ENCODE data around the gene EPDR1. TPM values are rescaled to one million over a fixed set of nuclear protein-coding genes. Genes with fewer than 3 reads are reported as not detected.

The EPDR1 gene
- total RNA-seq: 19.8 and 32.2 TPM in 2 replicates

DNA sequence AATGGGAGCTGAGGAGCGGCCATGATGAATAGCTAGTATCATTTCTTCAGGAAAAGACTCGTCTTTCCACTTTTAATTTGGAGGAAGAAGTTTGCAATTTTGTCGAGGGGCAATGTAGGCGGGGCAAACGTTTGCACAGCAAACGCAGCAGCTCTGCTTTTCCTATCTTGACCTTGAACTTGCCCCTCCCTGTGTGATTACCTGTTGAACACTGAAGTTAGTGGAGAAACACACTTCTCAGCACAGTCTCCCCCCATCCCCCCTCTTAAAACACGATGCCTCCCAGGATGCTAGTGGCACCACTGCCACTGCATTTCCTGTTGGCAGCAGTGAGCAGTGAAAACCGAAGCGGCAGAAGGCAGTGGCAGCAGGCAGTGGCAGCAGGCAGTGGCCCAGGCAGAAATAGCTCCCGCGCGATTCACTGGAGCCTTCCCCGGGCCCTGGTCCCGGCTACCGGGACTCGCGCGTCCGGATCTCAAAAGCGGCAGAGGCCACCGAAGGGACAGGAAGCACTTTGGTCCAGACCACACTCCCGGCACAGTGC lies at the start of gene EPDR1:
Gene EPDR1 (plus strand): TSS at position 336 of the 544 bp plus-strand sequence. CDS start 300 bp downstream, outside the sequence.

DNA sequence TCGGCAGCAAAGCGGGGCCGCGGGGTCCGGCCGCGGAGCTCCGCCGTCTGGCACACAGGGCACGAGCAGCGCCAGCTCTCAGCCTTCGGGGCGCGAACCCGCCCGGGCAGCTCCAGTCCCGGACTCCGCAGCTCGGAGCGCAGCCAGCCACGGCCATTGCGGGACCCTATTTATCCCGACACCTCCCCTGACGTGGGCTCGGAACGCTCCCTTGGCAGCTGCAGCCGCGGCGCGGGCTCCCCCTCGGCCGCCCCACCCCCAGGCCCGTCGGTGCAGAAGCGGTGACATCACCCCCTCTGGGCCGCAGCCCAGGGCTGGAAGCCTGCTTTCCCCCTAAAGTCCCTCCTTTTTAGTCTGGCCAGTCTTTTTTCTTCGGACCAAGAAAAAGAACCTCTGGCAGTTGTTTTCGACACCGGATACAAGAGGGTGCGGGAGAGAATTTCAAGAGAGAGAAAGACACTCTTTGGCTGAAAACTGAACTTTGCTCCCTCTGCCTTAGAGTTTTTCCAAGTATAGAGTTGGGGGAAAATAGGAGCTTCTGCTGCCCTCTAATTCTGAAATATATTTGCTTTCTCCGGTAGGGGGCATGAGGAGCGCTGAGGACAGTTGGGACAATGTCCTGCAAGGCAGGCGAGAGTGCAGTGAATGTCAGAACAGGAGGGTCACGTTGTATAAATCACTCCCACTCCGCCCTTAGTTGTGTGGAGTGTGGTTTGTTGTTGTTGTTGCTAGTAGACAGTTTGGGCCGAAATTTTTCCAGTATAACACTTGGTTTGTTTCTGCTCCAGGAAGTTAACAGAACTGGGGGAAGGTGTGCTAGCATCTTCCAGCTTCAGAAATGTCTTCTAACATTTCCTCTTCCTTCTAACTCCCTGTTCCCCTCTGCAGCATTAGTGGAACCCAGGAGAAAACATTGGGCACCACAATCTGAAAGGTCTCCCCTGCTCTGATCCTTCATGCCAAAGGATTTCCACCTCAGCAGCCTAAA lies 3.5 kb upstream of the EPDR1 start, which contains the start of gene SFRP4:
Gene SFRP4 (minus strand): TSS at position 145 of the 988 bp plus-strand sequence. CDS start 280 bp downstream, outside the sequence.

Other genes starting within 250 kb of the EPDR1 start
- gene GPR141, start 236.9 kb upstream of the EPDR1 start, total RNA-seq: not detected in 2 replicates
- gene NME8, start 72.0 kb upstream of the EPDR1 start, total RNA-seq: not detected in 2 replicates
- gene SFRP4, start 3.8 kb upstream of the EPDR1 start, total RNA-seq: 0.16 and 0.36 TPM in 2 replicates